OCI-LY1 (cell line): ENCODE data around the gene MRPL52.
"Not testable (repeated sequence)": the region's sequence is repeated elsewhere in the genome, so short reads cannot be mapped to it uniquely, and the experiment has no call there.

Experiments used
- H2AFZ ChIP-seq: fragments of 200-600 bp; sonication (generic), shearing (Covaris generic); 2 replicates; pipeline ENCODE4 v1.6.0; 2014; ENCODE audit warnings: antibody characterized with exemption, mild to moderate bottlenecking, low read length
- H3F3A ChIP-seq: fragments of 200-600 bp; sonication (generic), shearing (Covaris generic); 2 replicates; pipeline ENCODE4 v1.6.0; 2014; ENCODE audit warnings: mild to moderate bottlenecking, antibody characterized with exemption, low read length, moderate library complexity; ENCODE audit not compliant: insufficient read depth
- H3K27ac ChIP-seq: fragments of 200-600 bp; sonication (generic); 2 replicates; pipeline ENCODE4 v1.5.1; 2014; ENCODE audit warnings: low read length, mixed run types, mild to moderate bottlenecking, low read depth; ENCODE audit not compliant: poor library complexity, severe bottlenecking
- H3K27me3 ChIP-seq: fragments of 200-600 bp; sonication (generic); 2 replicates; pipeline ENCODE4 v1.6.0; 2014; ENCODE audit warnings: antibody characterized with exemption, mild to moderate bottlenecking, low read length, moderate library complexity; ENCODE audit not compliant: insufficient read depth
- H3K36me3 ChIP-seq: fragments of 200-600 bp; sonication (generic); 2 replicates; pipeline ENCODE4 v1.6.1; 2014; ENCODE audit warnings: mild to moderate bottlenecking, antibody characterized with exemption, low read length, moderate library complexity, mixed read lengths; ENCODE audit not compliant: insufficient read depth
- H3K4me1 ChIP-seq: fragments of 200-600 bp; sonication (generic); 2 replicates; pipeline ENCODE4 v1.5.1; 2014; ENCODE audit warnings: mild to moderate bottlenecking, low read length, moderate library complexity; ENCODE audit not compliant: insufficient read depth, severe bottlenecking
- H3K4me2 ChIP-seq: fragments of 200-600 bp; sonication (generic), shearing (Covaris generic); 2 replicates; pipeline ENCODE4 v1.6.1; 2014; ENCODE audit warnings: low read length
- H3K4me3 ChIP-seq: fragments of 200-600 bp; sonication (generic); 2 replicates; pipeline ENCODE4 v1.5.1; 2014; ENCODE audit warnings: low read length, low read depth, mild to moderate bottlenecking, mixed read lengths; ENCODE audit not compliant: poor library complexity, severe bottlenecking
- H3K79me2 ChIP-seq: fragments of 200-600 bp; shearing (Covaris generic); 2 replicates; pipeline ENCODE4 v1.6.1; 2016; ENCODE audit warnings: mixed run types, low read length, mixed read lengths; ENCODE audit not compliant: insufficient read depth
- H3K9ac ChIP-seq: fragments of 200-600 bp; sonication (generic), shearing (Covaris generic); 2 replicates; pipeline ENCODE4 v1.6.1; 2014; ENCODE audit warnings: mild to moderate bottlenecking, low read length, mixed read lengths
- H3K9me2 ChIP-seq: fragments of 200-600 bp; sonication (generic), shearing (Covaris generic); 2 replicates; pipeline ENCODE4 v1.6.1; 2014; ENCODE audit warnings: low read depth, mild to moderate bottlenecking, low read length, mixed read lengths
- H3K9me3 ChIP-seq: fragments of 200-600 bp; shearing (Covaris generic); 2 replicates; pipeline ENCODE4 v1.6.1; 2014; ENCODE audit warnings: low read length, mixed read lengths
- H4K20me1 ChIP-seq: fragments of 200-600 bp; sonication (generic), shearing (Covaris generic); 2 replicates; pipeline ENCODE4 v1.6.0; 2016; ENCODE audit warnings: mild to moderate bottlenecking, low read length; ENCODE audit not compliant: insufficient read depth
- CTCF ChIP-seq: fragments of 200-600 bp; sonication (generic), shearing (Covaris generic); IDR thresholded peaks from 2 replicates; pipeline ENCODE4 v1.5.1; 2017; ENCODE audit warnings: mild to moderate bottlenecking, antibody characterized with exemption, low read length, moderate library complexity, mixed read lengths
- EZH2 ChIP-seq: fragments of 200-600 bp; sonication (generic), shearing (Covaris generic); IDR thresholded peaks from 2 replicates; pipeline ENCODE4 v1.8.0; 2017; ENCODE audit warnings: borderline replicate concordance, mixed run types, mild to moderate bottlenecking, antibody characterized with exemption, low read length, moderate library complexity, mixed read lengths

The MRPL52 gene

GRCh38 chr14:22856428-22856827, 26.7 kb downstream of the MRPL52 start:
- H3K9me2 ChIP-seq: no peaks in the 10 kb centered on the region
- no peaks in the 10 kb centered on the region for H3K79me2 ChIP-seq
- H2AFZ ChIP-seq: no peak overlapping the region
- H3K4me3 ChIP-seq: no peak overlapping the region
- H4K20me1 ChIP-seq: no peaks in the 10 kb centered on the region
- TF ChIP-seq EZH2: no peak
- no peak for TF ChIP-seq CTCF
- no peak overlapping the region for H3K9ac ChIP-seq
- H3K9me3 ChIP-seq: peaks cover 3% of the 10 kb centered on the region; the same call in 1 of the 2 replicates
- H3K4me2 ChIP-seq: no peak overlapping the region
- no peak overlapping the region for H3K27ac ChIP-seq
- H3K4me1 ChIP-seq: peaks cover 4% of the 10 kb centered on the region
- no peaks in the 10 kb centered on the region for H3K36me3 ChIP-seq
- no peaks in the 10 kb centered on the region for H3K27me3 ChIP-seq
- H3F3A ChIP-seq: no peaks in the 10 kb centered on the region

GRCh38 chr14:22860377-22860776, 30.7 kb downstream of the MRPL52 start:
- not testable (repeated sequence) for H2AFZ ChIP-seq, H3K9me3 ChIP-seq, H3K4me3 ChIP-seq, H3K9ac ChIP-seq, H3K4me2 ChIP-seq, H3K4me1 ChIP-seq, H3K36me3 ChIP-seq, H3K9me2 ChIP-seq, H3K79me2 ChIP-seq, H3K27ac ChIP-seq, H3F3A ChIP-seq, H4K20me1 ChIP-seq, H3K27me3 ChIP-seq

- H3K9ac ChIP-seq: no peak overlapping the region
- no peaks in the 10 kb centered on the region for H3K4me1 ChIP-seq
- TF ChIP-seq EZH2 (no peak), CTCF (no peak)
- no peaks in the 10 kb centered on the region; the same call in 1 of the 2 replicates for H3K36me3 ChIP-seq
- H3K9me2 ChIP-seq: no peaks in the 10 kb centered on the region
- H3K79me2 ChIP-seq: no peaks in the 10 kb centered on the region
- no peaks in the 10 kb centered on the region for H3K27me3 ChIP-seq
- H3F3A ChIP-seq: no peaks in the 10 kb centered on the region
- H3K27ac ChIP-seq: no peak overlapping the region
- no peak overlapping the region for H3K4me2 ChIP-seq
- H4K20me1 ChIP-seq: no peaks in the 10 kb centered on the region
- no peak overlapping the region for H3K4me3 ChIP-seq
- peaks cover 8% of the 10 kb centered on the region for H3K9me3 ChIP-seq
- no peak overlapping the region for H2AFZ ChIP-seq
These were observed 32.0 kb downstream of the MRPL52 start for GRCh38 chr14:22861651-22862050.

GRCh38 chr14:22864979-22865378, 35.3 kb downstream of the MRPL52 start:
- no peaks in the 10 kb centered on the region for H3K9me2 ChIP-seq
- no peak for TF ChIP-seq EZH2
- TF ChIP-seq CTCF: no peak
- no peak overlapping the region for H3K4me3 ChIP-seq
- no peak overlapping the region for H3K27ac ChIP-seq
- H3K36me3 ChIP-seq: no peaks in the 10 kb centered on the region; the same call in 1 of the 2 replicates
- H3K27me3 ChIP-seq: no peaks in the 10 kb centered on the region
- peaks cover 2% of the 10 kb centered on the region for H3K4me1 ChIP-seq
- H3K79me2 ChIP-seq: no peaks in the 10 kb centered on the region
- H3K9me3 ChIP-seq: peaks cover 6% of the 10 kb centered on the region
- no peak overlapping the region for H2AFZ ChIP-seq
- no peak overlapping the region for H3K9ac ChIP-seq
- H4K20me1 ChIP-seq: no peaks in the 10 kb centered on the region
- no peaks in the 10 kb centered on the region for H3F3A ChIP-seq
- H3K4me2 ChIP-seq: no peak overlapping the region
